HepG2 (cell line): ENCODE measurements around the gene CLDN19. TPM values are rescaled to one million over a fixed set of nuclear protein-coding genes. Genes with fewer than 3 reads are reported as not detected.

Source experiments
- CHD4 ChIP-seq: fragments of 200-600 bp; sonication (generic); IDR thresholded peaks from 2 replicates; pipeline ENCODE4 v1.7.0; 2017; ENCODE audit warnings: mild to moderate bottlenecking, low read length, borderline replicate concordance
- CREB1 ChIP-seq, 2 experiments: fragments of 450-650 bp in 1 of 2; IDR thresholded peaks; 2 replicates each; pipeline ENCODE4 v1.6.1; 2016 to 2017; ENCODE audit warnings: control low read depth in 1 of 2, mild to moderate bottlenecking in 1 of 2, missing compliant biosample characterization in 1 of 2, missing genetic modification characterization in 1 of 2
- GTF3A ChIP-seq: sonication (generic); formaldehyde crosslinking; conservative IDR thresholded peaks from 2 replicates; pipeline ENCODE4 v1.4.0; 2020; ENCODE audit warnings: mild to moderate bottlenecking, missing genetic modification reagents
- KMT2A ChIP-seq: sonication (generic); formaldehyde crosslinking; IDR thresholded peaks from 2 replicates; pipeline ENCODE4 v1.4.0; 2020; ENCODE audit warnings: missing genetic modification reagents
- MXD4 ChIP-seq: IDR thresholded peaks from 2 replicates; pipeline ENCODE4 v1.6.1; 2016; ENCODE audit warnings: mild to moderate bottlenecking, missing biosample characterization, missing genetic modification reagents
- MYNN ChIP-seq: sonication (generic); formaldehyde crosslinking; IDR thresholded peaks from 2 replicates; pipeline ENCODE4 v1.4.0; 2020; ENCODE audit warnings: mild to moderate bottlenecking, low read depth, missing genetic modification reagents
- PAWR ChIP-seq: sonication (generic); formaldehyde crosslinking; IDR thresholded peaks from 2 replicates; pipeline ENCODE4 v1.4.0; 2020; ENCODE audit warnings: missing genetic modification reagents, mild to moderate bottlenecking, borderline replicate concordance
- PHB2 ChIP-seq: fragments of 450-650 bp; IDR thresholded peaks from 2 replicates; pipeline ENCODE4 v1.6.1; 2018; ENCODE audit not compliant: partially characterized antibody
- PHF20 ChIP-seq: sonication (generic); formaldehyde crosslinking; IDR thresholded peaks from 2 replicates; pipeline ENCODE4 v1.5.0; 2020; ENCODE audit warnings: mild to moderate bottlenecking, missing genetic modification reagents
- polyA plus RNA-seq, 8 experiments: library from polyadenylated mRNA; depleted of rRNA in 3 of 8; stranded (reverse) in 7 of 8; unstranded in 1 of 8; fragments of >200 nt; fragmentation: Illumina TruSeq in 4 of 8; extraction: Trizol in 4 of 8; gene quantifications; 2 replicates each; pipeline versions ENCODE4 v1.2.1 to v1.2.3, GENCODE V29; 2011 to 2016; ENCODE audit warnings: low read depth in 4 of 8, missing spikeins in 1 of 8, mixed read lengths in 1 of 8; ENCODE audit not compliant: insufficient read depth in 1 of 8
- total RNA-seq, 5 experiments: library from RNA; depleted of rRNA; stranded (reverse); fragments of >200 nt; fragmentation: Illumina TruSeq; extraction: Trizol; gene quantifications; 2 replicates each; pipeline ENCODE4 v1.2.3, GENCODE V29; 2016; ENCODE audit warnings: low read depth in 1 of 5
- TF ChIP-seq, protein P1 (sequence below), 2 experiments: sonication (generic) in 1 of 2; formaldehyde crosslinking in 1 of 2; IDR thresholded peaks; 2 replicates each; pipeline versions ENCODE4 v1.4.0 to v1.6.1; 2016 to 2020; ENCODE audit warnings: borderline replicate concordance in 1 of 2, low read depth in 1 of 2, mild to moderate bottlenecking in 1 of 2, missing genetic modification reagents in 1 of 2
- TF ChIP-seq, protein P2 (sequence below): IDR thresholded peaks from 2 replicates; pipeline ENCODE4 v1.6.1; 2012; ENCODE audit warnings: inconsistent platforms
- TF ChIP-seq, protein P3 (sequence below): sonication (generic); formaldehyde crosslinking; IDR thresholded peaks from 2 replicates; pipeline ENCODE4 v1.4.0; 2020; ENCODE audit warnings: missing genetic modification reagents, borderline replicate concordance
- TF ChIP-seq, protein P4 (sequence below): IDR thresholded peaks from 2 replicates; pipeline ENCODE4 v1.6.1; 2016
- TF ChIP-seq, protein P5 (sequence below): sonication (generic); formaldehyde crosslinking; IDR thresholded peaks from 2 replicates; pipeline ENCODE4 v1.4.0; 2020; ENCODE audit warnings: low read depth, mild to moderate bottlenecking, missing genetic modification reagents

The CLDN19 gene
- total and polyA plus RNA-seq, 2 of the 13 experiments (the other 11 are each of a cell fraction or from before 2014, with no cell fraction given), result 5.0 to 7.6 TPM

DNA sequence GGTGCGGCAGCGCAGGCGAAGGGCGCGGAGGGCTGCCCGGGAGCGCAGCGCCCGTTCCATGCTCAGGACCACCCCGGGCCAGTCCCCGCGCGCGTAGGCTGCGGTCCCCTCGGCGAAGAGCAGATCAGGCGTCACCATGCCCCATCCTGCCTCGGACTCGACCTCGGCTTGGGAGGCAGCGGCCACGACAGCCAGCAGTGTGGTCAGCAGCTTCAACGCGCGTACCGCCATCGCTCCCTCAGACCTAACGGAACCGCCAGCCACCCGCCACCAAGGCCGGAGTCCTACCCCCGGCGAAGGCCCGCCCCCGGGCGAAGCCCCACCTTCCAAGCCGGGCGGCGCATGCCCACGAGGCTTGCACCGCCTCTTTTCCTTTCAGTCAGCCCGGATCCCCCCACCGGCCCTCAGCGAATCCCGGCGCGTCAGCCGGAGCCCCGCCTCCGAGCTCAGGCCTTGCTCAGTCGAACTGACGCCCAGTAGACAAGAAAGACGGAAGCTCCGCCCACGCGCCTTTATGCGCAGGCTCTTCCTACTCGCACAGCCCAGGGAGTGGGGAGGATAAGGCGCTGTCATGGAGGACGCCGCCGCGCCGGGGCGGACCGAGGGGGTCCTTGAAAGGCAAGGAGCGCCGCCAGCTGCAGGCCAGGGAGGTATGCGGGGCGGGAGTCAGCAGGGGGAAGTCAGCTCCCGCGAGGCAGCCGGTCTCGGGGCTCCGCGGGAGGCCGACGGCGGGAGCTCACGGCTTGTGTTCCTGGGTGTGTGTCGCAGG is 26.9 kb upstream of the CLDN19 start, which contains the start of the genes C1orf50 and P3H1 (continued):
- TF ChIP-seq MYNN (CRISPR knock-in tag) (no peak; the same call in 1 of the 2 replicates), CREB1 (IDR thresholded peaks at IDR 0.05) (peak; percentile 66), CREB1 (CRISPR knock-in tag; IDR thresholded peaks at IDR 0.05) (peak; percentile 66; the same call in 1 of the 2 replicates), PHB2 (no peak), MXD4 (0 out of 2 replicates have a peak, but pooled peaks have one; percentile 34), GTF3A (CRISPR knock-in tag) (no peak; the same call in none of the 2 replicates), CHD4 (no peak), PHF20 (CRISPR knock-in tag) (peak; percentile 64; the same call in 1 of the 2 replicates), KMT2A (CRISPR knock-in tag) (no peak; the same call in 1 of the 2 replicates), PAWR (peak; percentile 82; the same call in 1 of the 2 replicates)
- TF ChIP-seq, protein P1, sequence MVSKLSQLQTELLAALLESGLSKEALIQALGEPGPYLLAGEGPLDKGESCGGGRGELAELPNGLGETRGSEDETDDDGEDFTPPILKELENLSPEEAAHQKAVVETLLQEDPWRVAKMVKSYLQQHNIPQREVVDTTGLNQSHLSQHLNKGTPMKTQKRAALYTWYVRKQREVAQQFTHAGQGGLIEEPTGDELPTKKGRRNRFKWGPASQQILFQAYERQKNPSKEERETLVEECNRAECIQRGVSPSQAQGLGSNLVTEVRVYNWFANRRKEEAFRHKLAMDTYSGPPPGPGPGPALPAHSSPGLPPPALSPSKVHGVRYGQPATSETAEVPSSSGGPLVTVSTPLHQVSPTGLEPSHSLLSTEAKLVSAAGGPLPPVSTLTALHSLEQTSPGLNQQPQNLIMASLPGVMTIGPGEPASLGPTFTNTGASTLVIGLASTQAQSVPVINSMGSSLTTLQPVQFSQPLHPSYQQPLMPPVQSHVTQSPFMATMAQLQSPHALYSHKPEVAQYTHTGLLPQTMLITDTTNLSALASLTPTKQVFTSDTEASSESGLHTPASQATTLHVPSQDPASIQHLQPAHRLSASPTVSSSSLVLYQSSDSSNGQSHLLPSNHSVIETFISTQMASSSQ (IDR thresholded peaks at IDR 0.05; ENCODE audit: low read depth), result no peak
- TF ChIP-seq, protein P1 (CRISPR knock-in tag; IDR thresholded peaks at IDR 0.05; ENCODE audit: borderline replicate concordance), result no peak; the same call in 1 of the 2 replicates
- TF ChIP-seq, protein P2, sequence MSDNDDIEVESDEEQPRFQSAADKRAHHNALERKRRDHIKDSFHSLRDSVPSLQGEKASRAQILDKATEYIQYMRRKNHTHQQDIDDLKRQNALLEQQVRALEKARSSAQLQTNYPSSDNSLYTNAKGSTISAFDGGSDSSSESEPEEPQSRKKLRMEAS, result no peak; the same call in none of the 2 replicates
- TF ChIP-seq, protein P3, sequence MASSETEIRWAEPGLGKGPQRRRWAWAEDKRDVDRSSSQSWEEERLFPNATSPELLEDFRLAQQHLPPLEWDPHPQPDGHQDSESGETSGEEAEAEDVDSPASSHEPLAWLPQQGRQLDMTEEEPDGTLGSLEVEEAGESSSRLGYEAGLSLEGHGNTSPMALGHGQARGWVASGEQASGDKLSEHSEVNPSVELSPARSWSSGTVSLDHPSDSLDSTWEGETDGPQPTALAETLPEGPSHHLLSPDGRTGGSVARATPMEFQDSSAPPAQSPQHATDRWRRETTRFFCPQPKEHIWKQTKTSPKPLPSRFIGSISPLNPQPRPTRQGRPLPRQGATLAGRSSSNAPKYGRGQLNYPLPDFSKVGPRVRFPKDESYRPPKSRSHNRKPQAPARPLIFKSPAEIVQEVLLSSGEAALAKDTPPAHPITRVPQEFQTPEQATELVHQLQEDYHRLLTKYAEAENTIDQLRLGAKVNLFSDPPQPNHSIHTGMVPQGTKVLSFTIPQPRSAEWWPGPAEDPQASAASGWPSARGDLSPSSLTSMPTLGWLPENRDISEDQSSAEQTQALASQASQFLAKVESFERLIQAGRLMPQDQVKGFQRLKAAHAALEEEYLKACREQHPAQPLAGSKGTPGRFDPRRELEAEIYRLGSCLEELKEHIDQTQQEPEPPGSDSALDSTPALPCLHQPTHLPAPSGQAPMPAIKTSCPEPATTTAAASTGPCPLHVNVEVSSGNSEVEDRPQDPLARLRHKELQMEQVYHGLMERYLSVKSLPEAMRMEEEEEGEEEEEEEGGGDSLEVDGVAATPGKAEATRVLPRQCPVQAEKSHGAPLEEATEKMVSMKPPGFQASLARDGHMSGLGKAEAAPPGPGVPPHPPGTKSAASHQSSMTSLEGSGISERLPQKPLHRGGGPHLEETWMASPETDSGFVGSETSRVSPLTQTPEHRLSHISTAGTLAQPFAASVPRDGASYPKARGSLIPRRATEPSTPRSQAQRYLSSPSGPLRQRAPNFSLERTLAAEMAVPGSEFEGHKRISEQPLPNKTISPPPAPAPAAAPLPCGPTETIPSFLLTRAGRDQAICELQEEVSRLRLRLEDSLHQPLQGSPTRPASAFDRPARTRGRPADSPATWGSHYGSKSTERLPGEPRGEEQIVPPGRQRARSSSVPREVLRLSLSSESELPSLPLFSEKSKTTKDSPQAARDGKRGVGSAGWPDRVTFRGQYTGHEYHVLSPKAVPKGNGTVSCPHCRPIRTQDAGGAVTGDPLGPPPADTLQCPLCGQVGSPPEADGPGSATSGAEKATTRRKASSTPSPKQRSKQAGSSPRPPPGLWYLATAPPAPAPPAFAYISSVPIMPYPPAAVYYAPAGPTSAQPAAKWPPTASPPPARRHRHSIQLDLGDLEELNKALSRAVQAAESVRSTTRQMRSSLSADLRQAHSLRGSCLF (CRISPR knock-in tag), result no peak
- TF ChIP-seq, protein P4, sequence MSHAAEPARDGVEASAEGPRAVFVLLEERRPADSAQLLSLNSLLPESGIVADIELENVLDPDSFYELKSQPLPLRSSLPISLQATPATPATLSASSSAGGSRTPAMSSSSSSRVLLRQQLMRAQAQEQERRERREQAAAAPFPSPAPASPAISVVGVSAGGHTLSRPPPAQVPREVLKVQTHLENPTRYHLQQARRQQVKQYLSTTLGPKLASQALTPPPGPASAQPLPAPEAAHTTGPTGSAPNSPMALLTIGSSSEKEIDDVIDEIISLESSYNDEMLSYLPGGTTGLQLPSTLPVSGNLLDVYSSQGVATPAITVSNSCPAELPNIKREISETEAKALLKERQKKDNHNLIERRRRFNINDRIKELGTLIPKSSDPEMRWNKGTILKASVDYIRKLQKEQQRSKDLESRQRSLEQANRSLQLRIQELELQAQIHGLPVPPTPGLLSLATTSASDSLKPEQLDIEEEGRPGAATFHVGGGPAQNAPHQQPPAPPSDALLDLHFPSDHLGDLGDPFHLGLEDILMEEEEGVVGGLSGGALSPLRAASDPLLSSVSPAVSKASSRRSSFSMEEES (CRISPR knock-in tag), result 0 out of 2 replicates have a peak, but pooled peaks have one; percentile 53
- TF ChIP-seq, protein P5, sequence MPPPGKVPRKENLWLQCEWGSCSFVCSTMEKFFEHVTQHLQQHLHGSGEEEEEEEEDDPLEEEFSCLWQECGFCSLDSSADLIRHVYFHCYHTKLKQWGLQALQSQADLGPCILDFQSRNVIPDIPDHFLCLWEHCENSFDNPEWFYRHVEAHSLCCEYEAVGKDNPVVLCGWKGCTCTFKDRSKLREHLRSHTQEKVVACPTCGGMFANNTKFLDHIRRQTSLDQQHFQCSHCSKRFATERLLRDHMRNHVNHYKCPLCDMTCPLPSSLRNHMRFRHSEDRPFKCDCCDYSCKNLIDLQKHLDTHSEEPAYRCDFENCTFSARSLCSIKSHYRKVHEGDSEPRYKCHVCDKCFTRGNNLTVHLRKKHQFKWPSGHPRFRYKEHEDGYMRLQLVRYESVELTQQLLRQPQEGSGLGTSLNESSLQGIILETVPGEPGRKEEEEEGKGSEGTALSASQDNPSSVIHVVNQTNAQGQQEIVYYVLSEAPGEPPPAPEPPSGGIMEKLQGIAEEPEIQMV (CRISPR knock-in tag), result peak; percentile 46; the same call in 1 of the 2 replicates
